ENCODE measurements around the gene MICAL2. TPM values are rescaled to one million over a fixed set of nuclear protein-coding genes. Genes with fewer than 3 reads are reported as not detected.

Gene MICAL2
- total RNA-seq, 4 donors from 2014 or later, result 195 to 499 (median 259) TPM

GRCh38 chr11:12159351-12160099 lies 49.1 kb downstream of the MICAL2 start:
- intact Hi-C loops (cut with DNase I), result loop anchor here (10.0 kb wide), 1 partner anchor 75 kb away; no protein-coding TSS in a partner anchor
- TF ChIP-seq CTCF (IDR thresholded peaks at IDR 0.05) (no peak), EP300 (IDR thresholded peaks at IDR 0.05) (no peak), POLR2A (IDR thresholded peaks at IDR 0.05; ENCODE audit: low read depth) (no peak), POLR2AphosphoS5 (IDR thresholded peaks at IDR 0.05) (peak; percentile 11 to 83)
- DNase-seq (ENCODE audit: extremely low spot score), result no peak
- H3K27ac ChIP-seq (replicated peaks in 1 of 4), result peak overlapping the region; percentile 87 to 91 (median 90)
- no peaks in the 10 kb centered on the region for H3K27me3 ChIP-seq
- H3K9me3 ChIP-seq, result no peaks in the 10 kb centered on the region
- H3K4me3 ChIP-seq, result peak overlapping the region in 1 of 4 donors; percentile 11
- 48% methylated on average over 8 of the region's 9 CpGs for WGBS
- peaks cover 0 to 19% (median 16%) of the 10 kb centered on the region in 4 donors for H3K36me3 ChIP-seq
- H3K4me1 ChIP-seq, result peaks cover 68 to 98% (median 95%) of the 10 kb centered on the region in 4 donors

- intact Hi-C loops (cut with DNase I), result loop anchor here (10.0 kb wide), 1 partner anchor 75 kb away; no protein-coding TSS in a partner anchor
- Histone ChIP-seq H3K27ac (replicated peaks in 1 of 4) (peak overlapping the region; percentile 87 to 91 (median 90)), H3K4me1 (peaks cover 73 to 99% (median 97%) of the 10 kb centered on the region in 4 donors), H3K9me3 (no peaks in the 10 kb centered on the region), H3K36me3 (peaks cover 0 to 18% (median 12%) of the 10 kb centered on the region in 4 donors), H3K4me3 (no peak overlapping the region), H3K27me3 (no peaks in the 10 kb centered on the region)
- 86% methylated on average over 6 of the region's 6 CpGs for WGBS
- no peak for DNase-seq (ENCODE audit: extremely low spot score)
- TF ChIP-seq POLR2AphosphoS5 (IDR thresholded peaks at IDR 0.05) (no peak), POLR2A (IDR thresholded peaks at IDR 0.05; ENCODE audit: low read depth) (no peak), EP300 (IDR thresholded peaks at IDR 0.05) (no peak), CTCF (IDR thresholded peaks at IDR 0.05) (no peak)
These were observed 49.8 kb downstream of the MICAL2 start for GRCh38 chr11:12160231-12160630.

GRCh38 chr11:12160680-12161079 lies 50.3 kb downstream of the MICAL2 start:
- Histone ChIP-seq H3K9me3 (no peaks in the 10 kb centered on the region), H3K4me1 (peaks cover 77 to 100% (median 99%) of the 10 kb centered on the region in 4 donors), H3K27ac (replicated peaks in 1 of 4) (peak overlapping the region; percentile 87 to 91 (median 90)), H3K27me3 (no peaks in the 10 kb centered on the region), H3K4me3 (no peak overlapping the region), H3K36me3 (peaks cover 0 to 18% (median 12%) of the 10 kb centered on the region in 4 donors)
- no peak for DNase-seq (ENCODE audit: extremely low spot score)
- WGBS, result 61% methylated on average over 12 of the region's 12 CpGs
- intact Hi-C loops (cut with DNase I), result loop anchor here (10.0 kb wide), 1 partner anchor 74 kb away; no protein-coding TSS in a partner anchor
- TF ChIP-seq CTCF (IDR thresholded peaks at IDR 0.05), result no peak
- TF ChIP-seq POLR2AphosphoS5 (IDR thresholded peaks at IDR 0.05), result no peak
- no peak for TF ChIP-seq POLR2A (IDR thresholded peaks at IDR 0.05; ENCODE audit: low read depth)
- TF ChIP-seq EP300 (IDR thresholded peaks at IDR 0.05), result no peak

GRCh38 chr11:12161137-12161536 lies 50.7 kb downstream of the MICAL2 start:
- peaks cover 0 to 18% (median 12%) of the 10 kb centered on the region in 4 donors for H3K36me3 ChIP-seq
- H3K4me1 ChIP-seq, result peaks cover 80 to 100% (median 97%) of the 10 kb centered on the region in 4 donors
- TF ChIP-seq EP300 (IDR thresholded peaks at IDR 0.05), result no peak
- TF ChIP-seq POLR2AphosphoS5 (IDR thresholded peaks at IDR 0.05), result peak; percentile 31 to 50
- no peak for DNase-seq (ENCODE audit: extremely low spot score)
- no peaks in the 10 kb centered on the region for H3K9me3 ChIP-seq
- 54% methylated on average over 4 of the region's 4 CpGs for WGBS
- intact Hi-C loops (cut with DNase I), result loop anchor here (10.0 kb wide), 1 partner anchor 74 kb away; no protein-coding TSS in a partner anchor
- no peaks in the 10 kb centered on the region for H3K27me3 ChIP-seq
- H3K4me3 ChIP-seq, result no peak overlapping the region
- H3K27ac ChIP-seq (replicated peaks in 1 of 4), result peak overlapping the region; percentile 87 to 91 (median 90)

Data from esophagus muscularis mucosa (tissue), 4 donors.